ENCODE results near the gene PSMD6. TPM values are rescaled to one million over a fixed set of nuclear protein-coding genes. Genes with fewer than 3 reads are reported as not detected.

Gene PSMD6
- total and polyA plus RNA-seq, 9 of the 15 experiments (the other 6 are each of a cell fraction or from before 2014, with no cell fraction given) = 78.2 to 133 (median 113) TPM

- no peak for ATAC-seq
- intact Hi-C loops (cut with micrococcal nuclease) (no loop called here), in situ Hi-C loops (cut with MboI) (no loop called here)
- DNase-seq (ENCODE audit: extremely low read depth in 1 of 4, low spot score in 3 of 4) = no peak
- CTCF ChIA-PET (ENCODE audit: low intra/inter-chr PET ratio) = no interaction called here
- Histone ChIP-seq H2AFZ (ENCODE audit: low read depth, low read length) (no peak overlapping the region), H3K9me1 (ENCODE audit: control insufficient read depth, insufficient read depth, low read length) (no peaks in the 10 kb centered on the region), H3K4me2 (ENCODE audit: insufficient read depth, low read length) (no peak overlapping the region), H3K9me3 (replicated peaks; ENCODE audit: control insufficient read depth, insufficient read depth, low read depth, low read length) (no peaks in the 10 kb centered on the region), H3K4me1 (replicated peaks in 1 of 2; ENCODE audit: control insufficient read depth in 2 of 2, insufficient read depth in 2 of 2, low read length in 2 of 2) (no peaks in the 10 kb centered on the region; a peak in 1 of 5 replicates), H4K20me1 (replicated peaks; ENCODE audit: control insufficient read depth, insufficient read depth, low read length) (no peaks in the 10 kb centered on the region), H3K9ac (ENCODE audit: insufficient read depth in 1 of 2, low read depth in 2 of 2, low read length in 2 of 2) (no peak overlapping the region), H3K36me3 (ENCODE audit: control insufficient read depth, insufficient read depth, low read length) (peaks cover 47% of the 10 kb centered on the region), H3K4me3 (no peak overlapping the region), H3K27me3 (ENCODE audit: control insufficient read depth in 2 of 2, insufficient read depth in 2 of 2, low read length in 2 of 2) (no peaks in the 10 kb centered on the region), H3K27ac (ENCODE audit: extremely low read depth, low read depth, low read length) (no peak overlapping the region), H3K79me2 (ENCODE audit: control insufficient read depth, insufficient read depth, low read length) (peaks cover 9% of the 10 kb centered on the region; the same call in 2 of the 3 replicates)
- TF ChIP-seq CGGBP1 (CRISPR knock-in tag; IDR thresholded peaks at IDR 0.05) (no peak), BRD4 (IDR thresholded peaks at IDR 0.05) (no peak), HDGF (IDR thresholded peaks at IDR 0.05) (no peak), RBM17 (IDR thresholded peaks at IDR 0.05; ENCODE audit: borderline replicate concordance, low read depth, low read length) (no peak), ZNF707 (CRISPR knock-in tag; conservative IDR thresholded peaks at IDR 0.05) (no peak), NFRKB (IDR thresholded peaks at IDR 0.05; ENCODE audit: low read depth) (no peak), MLX (CRISPR knock-in tag; conservative IDR thresholded peaks at IDR 0.05) (no peak), EGR1 (conservative IDR thresholded peaks at IDR 0.05) (no peak), STAG1 (CRISPR knock-in tag; IDR thresholded peaks at IDR 0.05; ENCODE audit: borderline replicate concordance) (no peak), CTCF (IDR thresholded peaks at IDR 0.05 in 2 of 3, conservative IDR thresholded peaks at IDR 0.05 in 1 of 3; ENCODE audit: insufficient read depth in 2 of 3, low read depth in 1 of 3, low read length in 3 of 3) (no peak), CCAR2 (IDR thresholded peaks at IDR 0.05; ENCODE audit: low read depth, low read length) (no peak), ZNF778 (CRISPR knock-in tag; IDR thresholded peaks at IDR 0.05) (no peak), XRCC4 (IDR thresholded peaks at IDR 0.05; ENCODE audit: extremely low read depth, insufficient read depth, insufficient read length) (no peak)
- TF ChIP-seq, protein P1, sequence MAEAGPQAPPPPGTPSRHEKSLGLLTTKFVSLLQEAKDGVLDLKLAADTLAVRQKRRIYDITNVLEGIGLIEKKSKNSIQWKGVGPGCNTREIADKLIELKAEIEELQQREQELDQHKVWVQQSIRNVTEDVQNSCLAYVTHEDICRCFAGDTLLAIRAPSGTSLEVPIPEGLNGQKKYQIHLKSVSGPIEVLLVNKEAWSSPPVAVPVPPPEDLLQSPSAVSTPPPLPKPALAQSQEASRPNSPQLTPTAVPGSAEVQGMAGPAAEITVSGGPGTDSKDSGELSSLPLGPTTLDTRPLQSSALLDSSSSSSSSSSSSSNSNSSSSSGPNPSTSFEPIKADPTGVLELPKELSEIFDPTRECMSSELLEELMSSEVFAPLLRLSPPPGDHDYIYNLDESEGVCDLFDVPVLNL (CRISPR knock-in tag; IDR thresholded peaks at IDR 0.05; ENCODE audit: low read depth) = no peak
- no TSS peak for BruUV-seq (replicated peaks)
- WGBS (ENCODE audit: insufficient coverage, low coverage, missing lambda C conversion rate) = 92% methylated on average over 2 of the region's 2 CpGs
- FAIRE-seq = no peak
- POLR2A ChIA-PET = no interaction called here
Measured at GRCh38 chr3:63980019-63980418, 43.3 kb downstream of the PSMD6 start.

Data from K562 (cell line).